ENCODE results near the gene RAG2.

The RAG2 gene

DNA sequence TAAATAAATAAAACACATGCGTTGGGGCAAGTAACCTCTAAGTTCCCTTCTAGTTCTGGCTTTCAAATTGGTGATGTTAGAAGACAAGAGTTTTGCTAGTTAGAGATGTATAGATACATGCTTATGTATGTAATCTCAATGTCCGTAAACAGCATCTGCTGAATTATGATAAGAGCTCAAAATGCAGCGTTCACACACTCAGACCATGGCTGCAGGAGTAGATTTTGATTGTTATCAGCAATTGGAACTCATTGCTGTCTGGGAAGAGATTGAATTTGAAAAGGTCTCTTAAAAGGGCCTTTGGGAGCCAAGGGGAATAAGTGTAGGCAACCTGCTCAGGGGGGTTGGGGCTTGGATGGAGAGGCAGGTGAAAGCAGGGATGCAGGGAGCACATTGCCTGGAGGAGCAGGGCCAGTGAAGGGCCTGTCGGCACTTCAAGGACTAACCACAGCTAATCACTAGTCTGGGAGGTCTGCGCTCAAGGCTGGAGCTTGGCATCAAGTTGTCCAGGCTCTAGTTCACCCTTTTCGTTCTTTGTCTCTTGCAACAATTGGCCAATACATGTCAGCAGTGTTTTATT, 32.9 kb downstream of the RAG2 start:
- TF ChIP-seq ZC3H10 (CRISPR knock-in tag; IDR thresholded peaks at IDR 0.05) (no peak), CSDC2 (CRISPR knock-in tag; IDR thresholded peaks at IDR 0.05) (no peak), OSR1 (CRISPR knock-in tag; IDR thresholded peaks at IDR 0.05) (no peak), ARNTL (CRISPR knock-in tag; IDR thresholded peaks at IDR 0.05; ENCODE audit: borderline replicate concordance, low read depth) (no peak), TCF4 (CRISPR knock-in tag; IDR thresholded peaks at IDR 0.05; ENCODE audit: borderline replicate concordance) (peak; percentile 87; the same call in 1 of the 2 replicates)
- TF ChIP-seq, protein P1, sequence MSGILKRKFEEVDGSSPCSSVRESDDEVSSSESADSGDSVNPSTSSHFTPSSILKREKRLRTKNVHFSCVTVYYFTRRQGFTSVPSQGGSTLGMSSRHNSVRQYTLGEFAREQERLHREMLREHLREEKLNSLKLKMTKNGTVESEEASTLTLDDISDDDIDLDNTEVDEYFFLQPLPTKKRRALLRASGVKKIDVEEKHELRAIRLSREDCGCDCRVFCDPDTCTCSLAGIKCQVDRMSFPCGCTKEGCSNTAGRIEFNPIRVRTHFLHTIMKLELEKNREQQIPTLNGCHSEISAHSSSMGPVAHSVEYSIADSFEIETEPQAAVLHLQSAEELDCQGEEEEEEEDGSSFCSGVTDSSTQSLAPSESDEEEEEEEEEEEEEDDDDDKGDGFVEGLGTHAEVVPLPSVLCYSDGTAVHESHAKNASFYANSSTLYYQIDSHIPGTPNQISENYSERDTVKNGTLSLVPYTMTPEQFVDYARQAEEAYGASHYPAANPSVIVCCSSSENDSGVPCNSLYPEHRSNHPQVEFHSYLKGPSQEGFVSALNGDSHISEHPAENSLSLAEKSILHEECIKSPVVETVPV (CRISPR knock-in tag; IDR thresholded peaks at IDR 0.05) = 0 out of 2 replicates have a peak, but pooled peaks have one; percentile 48
- peak; percentile 58 for ATAC-seq

DNA sequence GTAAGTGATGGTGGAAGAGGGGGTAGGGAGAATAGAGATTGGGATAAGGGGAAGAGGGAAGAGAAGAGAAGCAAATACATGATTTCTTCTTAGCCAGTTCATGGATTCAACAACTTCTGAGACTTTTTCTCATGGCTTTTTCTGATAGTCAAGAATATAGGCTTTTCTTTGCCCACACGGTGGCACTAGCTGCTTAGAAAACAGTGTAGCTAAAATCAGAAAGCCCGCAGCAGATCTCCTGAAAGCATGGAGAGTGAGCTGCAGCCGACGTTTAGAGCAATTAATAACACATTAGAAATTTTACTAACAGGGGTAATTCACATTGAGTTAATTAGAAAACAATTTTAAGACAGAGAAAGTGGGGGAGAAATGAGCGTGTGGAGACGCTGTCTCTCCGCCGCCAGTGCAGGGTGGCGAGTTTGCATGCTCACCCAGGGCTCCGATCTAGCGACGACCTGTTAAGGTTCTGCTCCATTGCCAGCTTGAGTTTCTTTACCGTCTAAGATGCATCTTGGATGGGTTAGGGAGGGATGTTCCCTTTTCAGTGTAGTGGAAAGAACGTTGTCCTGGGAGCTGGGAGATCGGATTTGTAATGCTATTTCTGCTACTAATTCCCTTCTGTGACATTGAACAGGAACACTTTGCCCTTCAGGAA, 33.5 kb downstream of the RAG2 start:
- peak; percentile 95 for ATAC-seq
- TF ChIP-seq, protein P1 (CRISPR knock-in tag; IDR thresholded peaks at IDR 0.05) = no peak
- TF ChIP-seq BACH2 (CRISPR knock-in tag; IDR thresholded peaks at IDR 0.05; ENCODE audit: borderline replicate concordance) (no peak), ZNF70 (CRISPR knock-in tag; IDR thresholded peaks at IDR 0.05) (0 out of 2 replicates have a peak, but pooled peaks have one; percentile 12)
- TF ChIP-seq, protein P2, sequence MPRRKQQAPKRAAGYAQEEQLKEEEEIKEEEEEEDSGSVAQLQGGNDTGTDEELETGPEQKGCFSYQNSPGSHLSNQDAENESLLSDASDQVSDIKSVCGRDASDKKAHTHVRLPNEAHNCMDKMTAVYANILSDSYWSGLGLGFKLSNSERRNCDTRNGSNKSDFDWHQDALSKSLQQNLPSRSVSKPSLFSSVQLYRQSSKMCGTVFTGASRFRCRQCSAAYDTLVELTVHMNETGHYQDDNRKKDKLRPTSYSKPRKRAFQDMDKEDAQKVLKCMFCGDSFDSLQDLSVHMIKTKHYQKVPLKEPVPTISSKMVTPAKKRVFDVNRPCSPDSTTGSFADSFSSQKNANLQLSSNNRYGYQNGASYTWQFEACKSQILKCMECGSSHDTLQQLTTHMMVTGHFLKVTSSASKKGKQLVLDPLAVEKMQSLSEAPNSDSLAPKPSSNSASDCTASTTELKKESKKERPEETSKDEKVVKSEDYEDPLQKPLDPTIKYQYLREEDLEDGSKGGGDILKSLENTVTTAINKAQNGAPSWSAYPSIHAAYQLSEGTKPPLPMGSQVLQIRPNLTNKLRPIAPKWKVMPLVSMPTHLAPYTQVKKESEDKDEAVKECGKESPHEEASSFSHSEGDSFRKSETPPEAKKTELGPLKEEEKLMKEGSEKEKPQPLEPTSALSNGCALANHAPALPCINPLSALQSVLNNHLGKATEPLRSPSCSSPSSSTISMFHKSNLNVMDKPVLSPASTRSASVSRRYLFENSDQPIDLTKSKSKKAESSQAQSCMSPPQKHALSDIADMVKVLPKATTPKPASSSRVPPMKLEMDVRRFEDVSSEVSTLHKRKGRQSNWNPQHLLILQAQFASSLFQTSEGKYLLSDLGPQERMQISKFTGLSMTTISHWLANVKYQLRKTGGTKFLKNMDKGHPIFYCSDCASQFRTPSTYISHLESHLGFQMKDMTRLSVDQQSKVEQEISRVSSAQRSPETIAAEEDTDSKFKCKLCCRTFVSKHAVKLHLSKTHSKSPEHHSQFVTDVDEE (CRISPR knock-in tag; IDR thresholded peaks at IDR 0.05) = no peak

DNA sequence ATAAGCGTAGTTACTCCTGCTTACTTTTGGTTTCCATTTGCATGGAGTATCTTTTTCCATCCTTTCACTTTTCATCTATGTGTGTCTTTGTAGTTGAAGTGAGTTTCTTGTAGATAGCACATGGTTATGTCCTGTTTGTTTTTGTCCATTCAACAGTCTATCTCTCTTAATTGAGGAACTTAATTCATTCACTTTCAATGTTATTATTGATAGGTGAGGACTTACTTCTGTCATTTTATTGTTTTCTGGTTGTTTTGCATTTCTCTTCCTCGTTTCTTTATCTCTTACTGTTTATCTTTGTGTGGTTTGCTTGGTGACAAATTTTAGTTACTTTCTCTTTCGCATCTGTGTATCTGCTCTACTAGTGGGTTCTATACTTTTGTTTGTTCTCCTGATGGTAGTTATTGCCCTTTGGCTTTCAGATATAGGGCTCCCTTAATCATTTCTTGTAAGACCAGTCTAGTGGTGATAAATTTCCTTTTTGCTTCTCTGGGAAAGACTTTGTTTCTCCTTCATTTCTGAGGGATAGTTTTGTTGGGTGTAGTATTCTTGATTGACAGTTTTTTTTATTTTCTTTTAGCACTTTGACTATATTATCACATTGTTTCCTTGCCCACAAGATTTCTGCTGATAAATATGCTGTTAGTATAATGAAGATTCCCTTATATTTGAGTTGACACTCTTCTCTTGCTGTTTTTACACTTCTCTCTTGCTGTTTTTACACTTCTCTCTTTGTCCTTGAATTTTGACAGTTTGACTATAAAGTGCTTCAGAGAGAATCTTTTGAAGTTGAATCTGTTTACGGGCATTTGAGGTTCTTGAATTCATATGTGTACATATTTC, 39.2 kb downstream of the RAG2 start:
- ATAC-seq = no peak
- no peak for TF ChIP-seq CSDC2 (CRISPR knock-in tag; IDR thresholded peaks at IDR 0.05)
- no peak for TF ChIP-seq BACH2 (CRISPR knock-in tag; IDR thresholded peaks at IDR 0.05; ENCODE audit: borderline replicate concordance)
- TF ChIP-seq ISL1 (CRISPR knock-in tag; IDR thresholded peaks at IDR 0.05) = no peak
- TF ChIP-seq ZFP30 (CRISPR knock-in tag; IDR thresholded peaks at IDR 0.05) = no peak
- TF ChIP-seq SNAI2 (CRISPR knock-in tag; IDR thresholded peaks at IDR 0.05) = no peak
- no peak for TF ChIP-seq GLIS3 (CRISPR knock-in tag; IDR thresholded peaks at IDR 0.05)
- TF ChIP-seq TOX (CRISPR knock-in tag; IDR thresholded peaks at IDR 0.05; ENCODE audit: borderline replicate concordance) = no peak
- TF ChIP-seq, protein P1 (CRISPR knock-in tag; IDR thresholded peaks at IDR 0.05) = no peak
- no peak for TF ChIP-seq ARNTL (CRISPR knock-in tag; IDR thresholded peaks at IDR 0.05; ENCODE audit: borderline replicate concordance, low read depth)
- no peak for TF ChIP-seq ESRRG (CRISPR knock-in tag; IDR thresholded peaks at IDR 0.05)
- no peak for TF ChIP-seq OSR1 (CRISPR knock-in tag; IDR thresholded peaks at IDR 0.05)
- TF ChIP-seq, protein P3, sequence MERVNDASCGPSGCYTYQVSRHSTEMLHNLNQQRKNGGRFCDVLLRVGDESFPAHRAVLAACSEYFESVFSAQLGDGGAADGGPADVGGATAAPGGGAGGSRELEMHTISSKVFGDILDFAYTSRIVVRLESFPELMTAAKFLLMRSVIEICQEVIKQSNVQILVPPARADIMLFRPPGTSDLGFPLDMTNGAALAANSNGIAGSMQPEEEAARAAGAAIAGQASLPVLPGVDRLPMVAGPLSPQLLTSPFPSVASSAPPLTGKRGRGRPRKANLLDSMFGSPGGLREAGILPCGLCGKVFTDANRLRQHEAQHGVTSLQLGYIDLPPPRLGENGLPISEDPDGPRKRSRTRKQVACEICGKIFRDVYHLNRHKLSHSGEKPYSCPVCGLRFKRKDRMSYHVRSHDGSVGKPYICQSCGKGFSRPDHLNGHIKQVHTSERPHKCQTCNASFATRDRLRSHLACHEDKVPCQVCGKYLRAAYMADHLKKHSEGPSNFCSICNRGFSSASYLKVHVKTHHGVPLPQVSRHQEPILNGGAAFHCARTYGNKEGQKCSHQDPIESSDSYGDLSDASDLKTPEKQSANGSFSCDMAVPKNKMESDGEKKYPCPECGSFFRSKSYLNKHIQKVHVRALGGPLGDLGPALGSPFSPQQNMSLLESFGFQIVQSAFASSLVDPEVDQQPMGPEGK (CRISPR knock-in tag; IDR thresholded peaks at IDR 0.05; ENCODE audit: borderline replicate concordance) = no peak
- TF ChIP-seq, protein P2 (CRISPR knock-in tag; IDR thresholded peaks at IDR 0.05) = no peak
- TF ChIP-seq, protein P4, sequence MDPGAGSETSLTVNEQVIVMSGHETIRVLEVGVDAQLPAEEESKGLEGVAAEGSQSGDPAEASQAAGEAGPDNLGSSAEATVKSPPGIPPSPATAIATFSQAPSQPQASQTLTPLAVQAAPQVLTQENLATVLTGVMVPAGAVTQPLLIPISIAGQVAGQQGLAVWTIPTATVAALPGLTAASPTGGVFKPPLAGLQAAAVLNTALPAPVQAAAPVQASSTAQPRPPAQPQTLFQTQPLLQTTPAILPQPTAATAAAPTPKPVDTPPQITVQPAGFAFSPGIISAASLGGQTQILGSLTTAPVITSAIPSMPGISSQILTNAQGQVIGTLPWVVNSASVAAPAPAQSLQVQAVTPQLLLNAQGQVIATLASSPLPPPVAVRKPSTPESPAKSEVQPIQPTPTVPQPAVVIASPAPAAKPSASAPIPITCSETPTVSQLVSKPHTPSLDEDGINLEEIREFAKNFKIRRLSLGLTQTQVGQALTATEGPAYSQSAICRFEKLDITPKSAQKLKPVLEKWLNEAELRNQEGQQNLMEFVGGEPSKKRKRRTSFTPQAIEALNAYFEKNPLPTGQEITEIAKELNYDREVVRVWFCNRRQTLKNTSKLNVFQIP (CRISPR knock-in tag; IDR thresholded peaks at IDR 0.05; ENCODE audit: borderline replicate concordance, low read depth) = no peak
- TF ChIP-seq ZNF565 (CRISPR knock-in tag; conservative IDR thresholded peaks at IDR 0.05; ENCODE audit: low read depth) = no peak
- TF ChIP-seq ZNF8 (CRISPR knock-in tag; IDR thresholded peaks at IDR 0.05) = no peak
- TF ChIP-seq ZNF70 (CRISPR knock-in tag; IDR thresholded peaks at IDR 0.05) = no peak
